Nephron progenitor cell (in vitro differentiated cells): ENCODE measurements around the gene RIMBP2.

Source experiments
- DNase-seq: peaks from one replicate; pipeline ENCODE4 v3.0.0; 2021
- H3K27ac Mint-ChIP-seq: 2 replicates; pipeline ENCODE4 v1.8.0; 2021; ENCODE audit warnings: mild to moderate bottlenecking, moderate library complexity, mixed read lengths
- H3K27me3 Mint-ChIP-seq: 2 replicates; pipeline ENCODE4 v1.8.0; 2021; ENCODE audit warnings: mild to moderate bottlenecking, low read depth, mixed read lengths; ENCODE audit not compliant: poor library complexity
- H3K36me3 Mint-ChIP-seq: 2 replicates; pipeline ENCODE4 v1.8.0; 2021; ENCODE audit warnings: low read depth, mixed read lengths
- H3K4me1 Mint-ChIP-seq: 2 replicates; pipeline ENCODE4 v1.8.0; 2021; ENCODE audit warnings: mixed read lengths
- H3K4me3 Mint-ChIP-seq: 2 replicates; pipeline ENCODE4 v1.8.0; 2021; ENCODE audit warnings: mild to moderate bottlenecking, moderate library complexity, mixed read lengths
- H3K9me3 Mint-ChIP-seq: 2 replicates; pipeline ENCODE4 v1.8.0; 2021; ENCODE audit warnings: mild to moderate bottlenecking, moderate library complexity, mixed read lengths
- CTCF ChIP-seq: fragments of 200-600 bp; sonication (generic); IDR thresholded peaks from 2 replicates; pipeline ENCODE4 v1.5.0; 2021; ENCODE audit warnings: antibody characterized with exemption

Gene RIMBP2

GRCh38 chr12:130701402-130701744, 14.7 kb downstream of the RIMBP2 start:
- peaks cover 15% of the 10 kb centered on the region for H3K9me3 Mint-ChIP-seq
- no peak overlapping the region for H3K27ac Mint-ChIP-seq
- H3K27me3 Mint-ChIP-seq = peaks cover 26% of the 10 kb centered on the region
- no peak for TF ChIP-seq CTCF
- no peak overlapping the region for H3K4me3 Mint-ChIP-seq
- peaks cover 6% of the 10 kb centered on the region for H3K36me3 Mint-ChIP-seq
- DNase-seq = no peak
- H3K4me1 Mint-ChIP-seq = peaks cover 53% of the 10 kb centered on the region

DNA sequence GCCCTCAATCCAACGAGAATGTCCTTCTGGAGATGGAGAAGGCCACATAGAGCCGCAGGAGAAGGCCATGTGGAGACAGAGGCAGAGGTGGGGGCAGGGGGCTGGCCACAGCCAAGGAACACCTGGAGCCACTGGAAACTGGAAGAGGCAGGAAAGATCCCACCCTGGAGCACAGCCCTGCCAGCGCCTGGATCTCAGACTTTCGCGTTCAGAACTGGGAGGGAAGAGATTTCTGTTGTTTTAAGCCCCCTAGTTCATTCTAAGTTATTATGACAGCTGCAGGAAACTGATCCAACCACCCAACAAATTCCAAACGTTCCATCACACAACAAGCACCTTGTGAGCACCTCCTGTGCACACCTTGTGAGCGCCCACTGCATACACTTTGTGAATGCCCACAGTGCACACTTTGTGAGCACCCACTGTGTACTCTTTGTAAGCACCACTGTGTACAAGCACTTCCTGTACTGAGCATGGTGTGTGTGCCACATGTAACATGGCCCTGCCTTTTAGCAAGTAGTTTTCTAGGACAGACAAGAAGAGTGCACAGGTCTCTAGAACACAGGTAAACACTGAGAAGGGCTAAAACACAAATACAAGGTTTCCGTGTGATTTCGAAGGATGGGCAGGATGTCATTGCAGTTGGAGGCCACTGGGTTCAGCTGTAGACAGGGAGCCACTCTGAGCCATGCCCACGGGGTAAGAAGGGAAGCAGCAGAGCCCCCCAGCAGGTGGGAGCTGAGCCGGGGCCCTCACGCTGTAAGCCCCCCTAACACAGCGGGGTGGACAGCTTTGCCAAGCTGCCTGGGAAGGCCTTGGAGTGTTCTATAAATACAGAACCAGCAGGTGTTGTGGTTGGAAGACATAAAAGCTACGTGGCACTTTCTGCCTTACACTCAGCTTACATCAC, 15.4 kb downstream of the RIMBP2 start:
- Mint-ChIP-seq H3K4me1 (peaks cover 53% of the 10 kb centered on the region), H3K27ac (peak overlapping the region; percentile 15), H3K4me3 (no peak overlapping the region), H3K9me3 (peaks cover 15% of the 10 kb centered on the region), H3K36me3 (peaks cover 6% of the 10 kb centered on the region), H3K27me3 (peaks cover 29% of the 10 kb centered on the region)
- no peak for DNase-seq
- TF ChIP-seq CTCF = no peak

GRCh38 chr12:130698106-130698505, 18.0 kb downstream of the RIMBP2 start:
- Mint-ChIP-seq H3K27ac (no peak overlapping the region), H3K9me3 (peaks cover 15% of the 10 kb centered on the region), H3K36me3 (peaks cover 6% of the 10 kb centered on the region), H3K4me1 (peaks cover 36% of the 10 kb centered on the region), H3K27me3 (peaks cover 21% of the 10 kb centered on the region), H3K4me3 (no peak overlapping the region)
- no peak for DNase-seq
- no peak for TF ChIP-seq CTCF

GRCh38 chr12:130696379-130697100, 19.6 kb downstream of the RIMBP2 start:
- Mint-ChIP-seq H3K27ac (peak overlapping the region; percentile 60), H3K4me3 (no peak overlapping the region), H3K4me1 (peaks cover 37% of the 10 kb centered on the region), H3K27me3 (peaks cover 26% of the 10 kb centered on the region), H3K36me3 (peaks cover 6% of the 10 kb centered on the region), H3K9me3 (peaks cover 15% of the 10 kb centered on the region)
- TF ChIP-seq CTCF = no peak
- no peak for DNase-seq

DNA sequence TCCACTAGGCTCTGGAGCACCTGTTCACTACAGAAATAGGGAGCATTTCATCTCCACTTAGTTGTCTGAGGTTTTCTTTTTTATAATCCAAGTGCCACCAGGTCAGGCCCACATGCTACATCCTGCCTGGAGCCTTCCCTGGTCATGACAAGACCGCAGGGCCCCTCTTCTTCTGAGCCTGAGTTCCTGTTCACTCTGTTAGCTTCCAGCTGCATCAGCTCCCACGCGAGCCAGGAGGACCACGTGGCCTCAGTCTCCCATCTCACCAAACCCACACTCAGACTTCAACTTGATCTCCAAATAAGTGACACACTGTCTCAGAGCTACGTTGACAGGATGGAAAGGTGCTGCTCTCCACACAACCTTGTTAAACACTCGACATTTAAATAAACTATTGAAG, 21.0 kb downstream of the RIMBP2 start:
- TF ChIP-seq CTCF = no peak
- DNase-seq = no peak
- Mint-ChIP-seq H3K36me3 (peaks cover 6% of the 10 kb centered on the region), H3K27me3 (peaks cover 23% of the 10 kb centered on the region), H3K4me1 (peaks cover 31% of the 10 kb centered on the region), H3K4me3 (no peak overlapping the region), H3K9me3 (peaks cover 13% of the 10 kb centered on the region), H3K27ac (no peak overlapping the region)
